Anterior cingulate cortex (tissue), 58 donors: Measurements from ENCODE around the gene MVB12B.

Experiments used
- DNase-seq, 58 donors: peaks; one replicate each; lab custom pipeline; 2025; lab: John Stamatoyannopoulos, UW

Gene MVB12B

DNA sequence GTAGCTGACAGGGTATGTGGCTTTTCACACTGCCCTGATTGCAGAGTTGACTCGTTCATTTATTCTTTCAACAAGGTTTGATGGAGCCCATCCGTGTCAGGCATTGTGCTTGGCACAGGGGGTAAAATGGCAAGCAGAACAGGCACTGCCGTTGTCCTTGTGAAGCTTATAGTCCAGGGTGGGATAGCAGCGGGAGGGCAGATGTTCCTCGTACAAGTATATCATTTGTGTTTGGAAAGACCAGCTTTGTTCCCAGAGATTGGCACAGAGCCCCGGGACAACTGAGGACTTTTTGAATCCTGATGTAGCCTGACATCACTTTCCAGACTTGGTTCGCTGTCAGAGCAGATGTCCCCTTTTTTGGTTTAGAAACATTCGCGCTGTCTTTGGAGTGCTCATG, 50.9 kb downstream of the MVB12B start:
- peak in 53 of 58 donors; percentile 26 to 97 (median 81) for DNase-seq

DNA sequence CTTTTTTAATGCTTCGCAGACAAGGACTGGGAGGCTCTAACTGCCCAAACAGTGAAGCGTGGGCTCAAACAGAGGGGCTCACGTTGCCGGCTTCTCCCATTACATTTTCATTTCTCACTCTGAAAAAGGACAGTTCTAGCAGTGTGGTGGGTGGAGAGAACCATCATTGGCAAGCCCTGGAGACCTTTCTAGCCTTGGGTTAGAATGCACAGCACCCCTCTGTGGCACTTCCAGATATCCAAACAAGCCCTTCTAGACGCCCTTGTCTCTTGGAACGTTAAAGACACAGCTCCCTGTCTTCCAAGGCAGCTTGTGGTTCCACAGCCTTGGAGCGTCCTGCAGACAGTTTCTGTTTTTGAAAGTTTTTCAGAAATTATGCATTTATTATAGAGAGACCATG, 52.1 kb downstream of the MVB12B start:
- DNase-seq, result no peak

DNA sequence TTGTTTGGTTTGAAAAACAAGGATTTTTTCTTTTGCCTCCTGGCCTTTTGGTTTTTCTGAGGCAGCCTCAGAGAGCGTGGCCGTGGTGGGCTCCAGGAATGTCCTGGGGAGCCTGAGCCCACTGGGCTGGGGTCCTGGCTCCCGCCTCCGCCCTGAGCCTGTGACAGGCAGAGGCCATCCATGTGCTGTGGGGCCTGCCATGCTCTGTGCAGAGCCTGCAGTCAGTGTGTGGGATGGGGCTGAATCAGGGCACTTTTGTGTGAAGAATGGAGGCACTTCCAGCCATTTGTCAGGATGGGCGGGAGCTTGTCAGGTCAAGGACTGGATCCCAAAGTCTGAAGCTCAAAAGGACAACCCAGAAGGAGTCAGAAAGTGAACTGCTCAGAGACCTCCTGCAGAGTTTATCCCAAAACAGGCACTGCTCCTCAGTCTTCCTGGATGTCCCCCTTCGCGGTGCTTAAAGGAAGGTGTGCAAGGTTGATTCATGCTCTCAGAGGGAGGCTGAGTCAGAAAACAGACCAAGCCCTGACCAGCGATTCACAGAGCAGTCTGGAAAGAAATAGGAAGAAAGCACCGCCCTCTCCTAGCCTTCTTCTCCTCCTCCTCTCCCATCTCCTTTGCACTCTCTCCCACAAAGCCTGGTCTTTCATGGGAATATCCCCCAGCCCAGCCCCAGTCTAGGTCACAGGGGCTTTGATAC, 53.2 kb downstream of the MVB12B start:
- no peak for DNase-seq

DNA sequence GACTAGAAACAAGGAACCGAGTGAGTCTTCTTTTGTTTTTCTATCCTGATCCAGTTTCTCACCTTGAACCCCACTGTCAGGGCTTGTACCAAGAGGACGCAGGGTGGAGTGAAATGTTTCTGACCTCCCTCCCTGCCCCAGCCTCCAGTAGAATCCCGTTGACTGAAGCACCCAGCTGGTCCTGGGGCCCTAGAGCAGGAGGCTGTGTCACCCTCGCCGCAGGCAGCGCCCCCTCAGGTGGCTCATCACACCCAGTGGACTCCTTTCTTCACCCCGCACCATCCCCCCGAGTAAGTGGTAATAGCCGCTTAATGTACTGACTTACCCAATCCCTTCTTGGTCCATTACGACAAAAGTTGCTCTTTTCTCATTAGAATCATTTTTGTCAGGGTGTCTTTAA, 53.8 kb downstream of the MVB12B start:
- DNase-seq, result no peak

DNA sequence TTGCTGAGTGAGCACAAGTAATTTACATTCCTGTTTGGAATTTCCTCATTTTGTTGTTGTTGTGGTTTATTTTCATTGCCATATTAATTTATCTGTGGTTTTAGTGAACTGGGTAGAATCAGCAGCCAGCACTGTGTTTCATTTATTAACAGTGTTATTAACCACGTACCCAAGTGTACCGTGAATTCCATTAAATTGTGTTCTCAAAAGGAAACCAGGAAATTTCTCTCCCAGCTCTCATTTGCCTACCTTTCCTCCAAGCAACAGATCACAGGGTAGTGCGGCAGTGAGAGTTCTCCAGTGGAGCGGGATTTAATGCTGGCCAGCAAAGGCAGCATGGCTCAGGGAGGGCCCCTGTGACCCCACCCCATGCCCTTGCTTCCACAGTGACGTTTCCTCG, 54.6 kb downstream of the MVB12B start:
- DNase-seq, result no peak

DNA sequence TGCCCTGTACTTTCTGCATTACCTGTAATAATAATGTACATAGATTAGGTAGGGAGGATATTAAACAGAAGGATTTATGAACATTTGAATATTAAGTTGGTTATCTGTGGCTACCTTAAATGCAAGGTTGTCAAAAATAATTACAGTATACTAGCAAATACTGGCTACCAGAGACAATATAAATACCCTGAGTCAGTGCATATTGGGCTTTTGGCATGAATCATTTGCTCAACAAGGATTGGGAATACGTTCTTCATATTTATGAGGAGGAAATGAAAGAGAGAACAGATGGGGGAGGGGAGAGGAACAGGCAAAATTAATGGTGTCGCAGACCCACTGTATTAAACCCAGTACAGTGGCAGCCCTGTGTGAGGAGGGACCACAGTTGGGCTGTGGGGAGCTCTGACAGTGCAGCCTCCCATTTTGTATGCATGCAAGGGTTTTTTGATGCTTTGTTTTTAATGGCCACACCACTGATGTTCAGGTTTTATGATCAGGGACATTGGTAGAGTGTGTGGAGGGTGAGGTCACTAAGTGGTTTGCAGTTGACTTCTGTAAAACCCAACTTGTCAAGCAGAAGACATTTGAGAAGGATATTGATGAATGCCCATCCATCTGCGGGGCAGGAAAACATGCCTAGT, 56.9 kb downstream of the MVB12B start:
- no peak for DNase-seq

DNA sequence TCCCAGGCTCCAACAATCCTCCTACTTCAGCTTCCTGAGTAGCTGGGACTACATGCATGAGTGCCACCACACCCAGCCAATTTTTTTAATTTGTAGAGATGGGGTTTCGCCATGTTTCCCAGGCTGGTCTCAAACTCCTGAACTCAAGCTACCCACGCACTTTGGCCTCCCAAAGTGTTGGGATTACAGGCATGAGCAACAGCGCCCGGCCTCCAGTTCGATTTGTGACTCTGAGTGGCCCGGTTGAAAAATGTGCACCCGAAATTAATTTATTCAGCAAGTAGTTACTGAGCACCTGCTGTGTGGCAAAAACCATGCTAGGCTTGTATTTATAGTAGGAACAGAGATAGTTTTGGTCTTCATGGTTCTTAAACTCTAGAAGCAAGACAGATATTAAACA, 58.3 kb downstream of the MVB12B start:
- no peak for DNase-seq

DNA sequence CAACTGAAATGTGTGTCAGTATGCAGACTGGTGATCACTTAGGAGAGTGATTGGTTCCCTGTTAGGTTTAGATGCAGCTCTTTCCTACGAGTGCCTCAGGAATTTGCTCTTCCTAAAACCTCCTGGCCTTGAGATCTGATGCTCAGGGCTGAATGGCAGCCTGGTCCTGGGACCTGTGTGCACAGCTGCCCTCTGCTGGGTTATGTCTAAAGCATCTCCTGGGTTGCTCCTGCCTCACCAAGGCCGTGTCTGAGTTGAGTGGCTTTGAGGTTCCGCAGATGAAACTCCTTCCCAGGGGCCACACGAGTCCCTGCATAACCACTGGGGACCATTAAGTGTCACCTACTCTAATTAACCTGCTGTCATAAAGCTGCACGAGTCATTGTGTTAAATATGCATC, 59.5 kb downstream of the MVB12B start:
- peak in 22 of 58 donors; percentile 28 to 69 (median 49) for DNase-seq

DNA sequence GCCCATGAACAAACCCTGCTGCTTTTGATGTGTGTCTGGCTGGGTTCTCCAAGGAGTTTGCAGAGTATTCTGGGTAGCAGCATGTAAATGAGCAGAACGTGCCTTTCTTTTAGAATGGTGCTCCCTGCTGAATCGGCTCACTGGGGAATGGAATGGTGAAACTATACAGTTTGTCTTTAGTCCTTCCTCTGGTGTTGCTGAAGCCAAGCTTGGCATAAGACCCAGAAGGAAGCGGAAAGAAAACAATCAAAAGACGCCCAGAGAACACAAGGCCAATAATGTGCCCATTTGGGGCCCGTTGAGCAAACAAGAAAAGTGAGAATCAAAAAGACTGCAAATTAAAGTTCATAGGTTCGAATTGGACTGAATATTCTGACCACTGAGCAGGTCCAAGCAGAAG, 60.1 kb downstream of the MVB12B start:
- DNase-seq, result peak in 2 of 58 donors; percentile 38 to 46

DNA sequence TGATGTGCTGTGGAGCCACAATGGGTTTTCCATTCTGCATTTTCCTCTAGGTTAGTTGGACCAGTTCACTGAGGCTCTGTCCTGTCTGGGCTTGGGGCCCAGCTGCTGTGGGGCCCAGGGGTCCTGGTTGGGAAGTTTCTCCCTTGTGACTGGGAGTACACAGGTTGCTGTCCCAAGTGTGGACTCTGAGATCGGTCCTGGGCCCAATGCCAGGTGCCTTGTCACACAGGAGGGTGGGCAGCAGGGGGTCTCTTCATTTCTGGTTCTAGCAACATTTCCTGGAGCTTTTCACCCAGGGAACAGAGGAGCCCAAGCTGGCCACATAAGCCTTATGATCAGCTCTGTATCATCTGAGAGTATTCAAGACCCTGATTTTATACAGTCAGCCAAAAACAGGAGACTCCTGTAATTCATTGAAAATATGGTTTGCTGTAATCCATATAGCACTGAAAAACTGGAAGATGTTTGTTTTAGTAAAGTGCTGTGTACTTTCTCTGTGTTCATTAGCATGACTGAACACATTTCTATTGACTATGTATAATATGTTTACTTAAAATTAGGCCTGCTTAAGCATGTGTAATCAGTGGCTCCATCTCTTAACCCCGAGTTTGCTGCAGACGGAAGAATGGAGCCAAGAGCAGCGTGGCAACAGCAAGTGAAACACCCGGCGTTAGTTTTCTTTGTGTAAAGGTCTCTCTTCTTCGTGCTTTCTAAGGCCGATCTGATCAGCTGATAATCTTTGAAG, 62.5 kb downstream of the MVB12B start:
- DNase-seq, result no peak

DNA sequence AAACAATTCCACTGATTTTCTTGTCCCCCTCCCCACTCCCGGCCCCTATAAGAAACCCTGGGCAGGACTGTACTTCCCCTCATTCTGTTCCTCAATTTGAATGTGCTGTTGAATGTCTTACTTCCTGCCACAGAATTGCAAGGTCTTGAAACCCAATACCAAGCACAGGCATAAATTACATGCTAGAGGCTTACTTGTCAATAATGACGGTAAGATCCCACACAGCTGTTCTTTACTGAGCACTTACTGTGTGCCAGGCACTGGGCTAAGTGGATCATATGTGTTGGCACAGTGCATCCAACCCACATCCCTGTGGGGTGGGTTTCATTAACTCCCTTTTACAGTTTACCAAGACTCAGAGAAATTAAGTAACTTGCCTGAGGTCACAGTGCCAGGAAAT, 63.4 kb downstream of the MVB12B start:
- DNase-seq, result no peak

DNA sequence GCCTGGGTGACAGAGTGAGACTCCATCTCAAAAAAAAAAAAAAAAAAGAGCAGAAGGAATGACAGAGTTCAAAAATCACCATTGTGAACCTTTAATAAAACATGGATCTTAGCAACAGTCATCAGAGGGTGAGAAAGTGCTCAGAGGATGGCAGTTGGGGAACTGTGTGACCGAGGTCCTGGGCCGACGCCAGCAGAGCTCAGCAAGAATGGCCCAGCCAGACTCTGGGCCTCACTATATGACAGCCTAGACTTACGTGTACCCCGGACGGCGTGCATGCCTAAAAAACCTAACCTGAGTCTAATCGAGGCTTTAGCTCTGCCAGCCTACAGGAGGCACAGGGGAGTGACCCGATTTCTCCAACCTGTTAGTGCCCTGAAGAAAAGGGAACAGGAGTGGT, 64.3 kb downstream of the MVB12B start:
- no peak for DNase-seq

DNA sequence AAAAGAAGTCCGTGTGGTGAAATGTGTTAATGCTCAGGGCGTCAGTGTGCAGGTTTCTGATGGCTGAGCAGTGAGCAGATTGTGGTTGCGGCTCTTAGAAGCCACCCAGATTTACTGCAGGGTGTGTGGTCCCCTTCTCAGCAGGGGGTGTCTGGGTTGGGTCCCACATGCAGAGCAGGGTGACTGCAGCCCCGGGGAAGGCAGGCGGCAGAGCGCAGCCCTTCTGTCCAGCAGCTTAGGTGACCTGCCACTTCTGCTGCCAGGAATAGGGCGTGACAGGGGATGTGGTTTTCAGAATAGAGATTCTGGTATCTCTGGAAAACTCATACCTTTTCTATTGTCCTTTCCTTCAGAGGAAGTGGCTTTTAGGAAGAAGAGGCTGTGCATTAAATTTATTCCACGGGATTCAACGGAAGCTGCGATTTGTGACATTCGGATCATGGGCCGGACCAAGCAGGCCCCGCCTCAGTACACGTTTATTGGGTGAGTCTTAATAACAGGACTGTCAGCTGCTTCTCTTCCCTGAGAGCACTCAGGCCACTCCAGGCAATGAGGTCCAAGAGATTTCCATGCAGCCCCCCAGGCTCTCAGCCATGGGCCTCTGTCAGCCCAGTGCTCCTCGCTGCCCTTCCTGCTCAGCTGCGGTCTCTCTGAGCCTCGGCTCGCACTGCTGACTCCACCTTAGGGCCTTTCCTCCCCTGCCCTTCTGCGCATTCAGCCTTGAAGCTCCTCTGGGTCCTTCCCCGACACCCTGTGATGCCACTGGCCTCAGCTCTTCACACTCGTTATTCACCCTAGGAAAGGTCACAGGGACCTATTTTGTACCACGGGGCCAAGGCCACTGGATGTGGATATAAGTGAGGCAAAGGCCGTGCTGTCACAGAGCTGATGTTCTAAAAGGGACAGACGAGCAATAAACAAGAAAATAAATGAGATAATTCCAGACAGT, 65.4 kb downstream of the MVB12B start:
- DNase-seq, result no peak

DNA sequence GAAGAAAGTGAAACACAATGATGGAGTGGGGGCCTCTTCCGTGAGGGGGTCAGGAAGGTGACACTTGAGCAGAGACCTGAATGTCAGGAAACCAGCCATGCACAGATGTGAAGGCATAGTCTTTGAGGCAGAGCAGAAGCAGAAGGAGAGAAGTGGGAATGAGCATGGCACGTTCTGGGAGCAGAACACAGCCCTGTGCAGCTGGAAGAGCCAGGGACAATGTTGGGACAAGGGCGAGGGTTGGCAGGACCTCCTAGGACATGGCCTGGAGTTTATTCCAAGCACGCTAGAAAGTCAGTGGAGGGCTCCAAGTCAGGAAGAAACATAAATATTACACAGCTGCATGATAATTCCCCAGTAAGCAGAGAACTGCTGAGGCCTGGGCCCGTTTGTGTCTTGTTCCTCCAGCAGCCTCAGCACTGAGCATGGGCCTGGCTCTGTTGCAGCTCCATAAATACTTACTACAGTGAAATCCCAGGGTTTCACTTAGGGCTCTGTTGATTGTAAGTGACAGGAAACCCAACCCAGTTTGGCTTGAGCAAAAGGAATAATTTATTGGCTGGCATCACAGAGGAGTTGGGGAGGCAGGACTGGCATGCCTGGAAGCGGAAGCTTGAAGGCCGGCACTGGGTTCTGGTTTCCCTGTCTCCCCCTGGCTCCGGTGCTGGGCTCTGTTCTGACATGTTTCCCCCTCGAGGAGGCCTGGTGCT, 66.2 kb downstream of the MVB12B start:
- DNase-seq, result no peak

DNA sequence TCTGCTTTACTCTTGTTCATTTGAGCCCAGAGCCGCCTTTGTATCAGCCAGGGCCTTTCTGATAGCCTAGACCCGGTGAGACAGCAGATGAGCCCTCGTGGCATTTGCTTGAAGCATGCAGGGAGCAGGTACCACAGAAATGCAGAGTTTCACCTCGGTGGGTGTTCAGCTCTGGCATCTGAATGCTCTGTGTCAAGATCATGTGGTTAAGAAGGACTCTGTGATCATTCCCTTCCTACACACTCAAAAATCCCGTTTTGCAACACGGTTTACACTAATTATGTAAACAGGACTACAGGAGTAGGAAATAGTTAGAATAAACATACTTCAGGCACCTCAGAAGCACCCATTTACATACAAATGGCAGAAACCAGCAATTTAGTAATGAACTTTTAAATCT, 67.2 kb downstream of the MVB12B start:
- DNase-seq, result no peak

DNA sequence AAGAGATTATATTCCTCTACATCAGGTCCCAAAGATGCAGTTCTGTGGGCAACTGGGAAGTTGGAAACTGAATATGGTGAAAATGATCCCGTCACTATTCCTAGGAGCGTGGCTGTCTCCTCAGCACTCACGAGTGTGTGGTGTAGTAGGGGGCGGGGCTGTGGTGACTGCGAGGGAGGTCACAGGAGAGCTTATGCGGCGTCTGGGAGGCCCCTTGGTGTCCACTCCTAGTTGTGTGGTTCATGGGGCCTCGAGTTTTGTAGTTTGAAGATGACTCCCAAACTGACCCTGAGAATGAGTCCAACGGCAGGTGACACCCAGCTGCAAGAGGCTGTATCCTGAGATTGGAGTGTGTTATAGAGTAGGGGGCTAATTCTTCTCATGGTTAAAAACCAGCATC, 68.2 kb downstream of the MVB12B start:
- DNase-seq, result no peak

DNA sequence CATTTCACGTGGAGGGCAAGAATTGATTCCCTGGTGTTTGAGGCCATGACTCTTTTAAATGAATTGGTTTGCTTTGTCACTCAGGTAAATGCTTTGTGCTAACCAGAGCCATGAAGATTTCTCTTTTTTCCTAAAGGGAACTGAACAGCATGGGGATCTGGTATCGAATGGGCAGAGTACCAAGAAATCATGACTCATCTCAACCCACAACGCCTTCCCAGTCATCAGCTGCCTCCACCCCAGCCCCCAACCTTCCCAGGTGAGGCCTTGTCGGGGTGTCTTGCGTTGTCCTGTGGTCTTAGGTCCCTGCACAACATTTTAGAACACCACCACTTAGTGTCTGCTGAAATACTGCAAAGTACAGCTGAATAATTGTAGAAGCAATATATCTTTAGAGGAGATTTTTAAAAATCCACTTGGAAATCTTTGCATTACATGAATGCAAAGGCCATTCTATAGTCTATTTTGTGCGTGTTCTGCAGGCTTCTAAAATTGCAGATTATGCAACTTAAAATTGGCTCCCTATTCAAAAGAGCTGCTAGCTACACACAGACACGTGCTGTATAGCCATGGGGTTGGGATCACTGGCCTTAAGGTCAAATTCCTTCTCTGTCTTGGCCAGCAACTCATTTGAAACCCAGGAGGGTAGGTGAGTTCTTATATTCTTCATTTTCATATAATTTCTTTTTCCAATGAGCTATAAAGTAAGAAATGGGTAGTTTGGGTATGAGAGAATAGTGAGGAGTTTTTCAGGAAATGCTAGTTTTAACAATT, 69.0 kb downstream of the MVB12B start:
- DNase-seq, result no peak

DNA sequence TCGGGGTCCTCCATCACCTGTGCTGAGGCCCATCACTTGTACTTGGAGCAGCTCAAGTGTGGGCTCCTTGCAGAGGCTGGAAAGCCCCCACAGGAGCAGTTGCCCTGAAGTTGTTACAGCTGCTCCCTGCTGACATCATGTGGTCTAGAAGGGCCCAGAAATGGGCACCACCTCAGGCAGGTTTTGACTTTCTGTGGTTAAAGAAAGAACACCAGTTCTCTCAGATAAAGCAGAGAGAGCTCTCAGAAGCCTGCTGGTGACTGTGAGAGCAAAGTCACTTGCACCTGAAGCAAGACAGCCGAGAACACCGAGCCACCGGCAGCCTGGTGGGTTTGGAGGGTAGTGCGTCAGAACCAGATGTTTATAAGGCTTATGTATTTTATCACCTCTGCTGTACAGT, 70.4 kb downstream of the MVB12B start:
- DNase-seq, result no peak

DNA sequence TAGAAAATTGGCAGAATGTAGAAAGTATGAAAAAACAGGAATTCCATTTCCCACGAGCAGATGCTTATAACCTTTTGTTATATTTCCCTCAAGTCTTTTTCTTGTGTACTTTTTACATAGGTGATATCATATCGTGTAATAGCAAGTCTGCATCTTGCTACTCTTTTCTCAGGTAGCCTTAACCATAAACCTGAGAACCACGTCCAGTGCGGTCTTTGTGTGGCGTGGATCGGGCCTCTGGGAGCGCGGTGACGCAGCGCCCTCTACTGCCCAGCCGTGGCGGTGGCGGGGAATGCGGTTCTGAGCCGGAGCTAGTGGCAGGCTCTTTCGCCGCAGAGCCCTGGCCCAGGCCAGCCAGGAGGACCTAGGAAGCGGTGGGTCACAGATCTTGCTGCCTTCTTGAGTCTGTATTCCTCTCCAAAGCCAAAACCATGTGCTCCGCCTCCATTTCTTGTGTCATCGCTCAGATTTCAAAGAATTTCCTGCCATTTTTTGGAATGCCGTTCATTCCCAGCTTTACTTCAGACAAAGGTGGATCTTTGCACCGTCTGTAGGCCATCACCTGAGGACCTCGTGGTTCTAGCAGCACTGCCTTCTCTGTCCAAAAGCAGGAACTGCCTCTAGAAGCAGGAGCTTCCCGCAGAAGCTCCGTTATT, 71.9 kb downstream of the MVB12B start:
- peak in 54 of 58 donors; percentile 36 to 86 (median 70) for DNase-seq
